Measurements from ENCODE around the gene ARHGAP26.
A peak's percentile ranks its signal among the peaks of the same experiment; 100 is the strongest.

ARHGAP26 gene

GRCh38 chr5:143207563-143208364 is 437.6 kb downstream of the ARHGAP26 start:
- no peaks in the 10 kb centered on the region for H3K27me3 ChIP-seq (ENCODE audit: control insufficient read depth in 2 of 2, insufficient read depth in 2 of 2, low read length in 2 of 2)
- no peak overlapping the region for H3K27ac ChIP-seq (ENCODE audit: low read depth in 2 of 2, low read length in 2 of 2)

GRCh38 chr5:143208365-143208641 is 438.1 kb downstream of the ARHGAP26 start:
- Histone ChIP-seq H3K27me3 (ENCODE audit: control insufficient read depth in 2 of 2, insufficient read depth in 2 of 2, low read length in 2 of 2) (no peaks in the 10 kb centered on the region), H3K9ac (ENCODE audit: low read depth in 1 of 2, low read length in 2 of 2) (peak overlapping the region in 1 of 2 donors; percentile 6), H3K9me3 (ENCODE audit: control insufficient read depth in 2 of 2, low read length in 2 of 2) (no peaks in the 10 kb centered on the region), H3K4me1 (ENCODE audit: control insufficient read depth in 2 of 2, insufficient read depth in 2 of 2, low read length in 2 of 2) (peaks cover 0 to 6% of the 10 kb centered on the region in 2 donors), H3K36me3 (ENCODE audit: control insufficient read depth in 2 of 2, insufficient read depth in 2 of 2, low read length in 2 of 2) (no peaks in the 10 kb centered on the region), H3K4me3 (ENCODE audit: low read length in 2 of 2) (no peak overlapping the region), H3K27ac (ENCODE audit: low read depth in 2 of 2, low read length in 2 of 2) (no peak overlapping the region)

More at GRCh38 chr5:143207563-143208364, 437.6 kb downstream of the ARHGAP26 start:
- Histone ChIP-seq H3K36me3 (ENCODE audit: control insufficient read depth in 2 of 2, insufficient read depth in 2 of 2, low read length in 2 of 2) (no peaks in the 10 kb centered on the region), H3K9ac (ENCODE audit: low read depth in 1 of 2, low read length in 2 of 2) (peak overlapping the region in 1 of 2 donors; percentile 6), H3K4me3 (ENCODE audit: low read length in 2 of 2) (no peak overlapping the region), H3K9me3 (ENCODE audit: control insufficient read depth in 2 of 2, low read length in 2 of 2) (no peaks in the 10 kb centered on the region), H3K4me1 (ENCODE audit: control insufficient read depth in 2 of 2, insufficient read depth in 2 of 2, low read length in 2 of 2) (peaks cover 0 to 6% of the 10 kb centered on the region in 2 donors)

GRCh38 chr5:143208781-143209510 is 438.8 kb downstream of the ARHGAP26 start:
- no peaks in the 10 kb centered on the region for H3K27me3 ChIP-seq (ENCODE audit: control insufficient read depth in 2 of 2, insufficient read depth in 2 of 2, low read length in 2 of 2)
- no peaks in the 10 kb centered on the region for H3K9me3 ChIP-seq (ENCODE audit: control insufficient read depth in 2 of 2, low read length in 2 of 2)
- no peak overlapping the region for H3K9ac ChIP-seq (ENCODE audit: low read depth in 1 of 2, low read length in 2 of 2)
- peaks cover 0 to 6% of the 10 kb centered on the region in 2 donors for H3K4me1 ChIP-seq (ENCODE audit: control insufficient read depth in 2 of 2, insufficient read depth in 2 of 2, low read length in 2 of 2)
- H3K27ac ChIP-seq (ENCODE audit: low read depth in 2 of 2, low read length in 2 of 2): no peak overlapping the region
- H3K4me3 ChIP-seq (ENCODE audit: low read length in 2 of 2): no peak overlapping the region
- peaks cover 0 to 1% of the 10 kb centered on the region in 2 donors for H3K36me3 ChIP-seq (ENCODE audit: control insufficient read depth in 2 of 2, insufficient read depth in 2 of 2, low read length in 2 of 2)

GRCh38 chr5:143209881-143210395 is 439.8 kb downstream of the ARHGAP26 start:
- no peak overlapping the region for H3K9ac ChIP-seq (ENCODE audit: low read depth in 1 of 2, low read length in 2 of 2)
- H3K9me3 ChIP-seq (ENCODE audit: control insufficient read depth in 2 of 2, low read length in 2 of 2): no peaks in the 10 kb centered on the region
- no peaks in the 10 kb centered on the region for H3K27me3 ChIP-seq (ENCODE audit: control insufficient read depth in 2 of 2, insufficient read depth in 2 of 2, low read length in 2 of 2)
- H3K4me3 ChIP-seq (ENCODE audit: low read length in 2 of 2): no peak overlapping the region
- H3K27ac ChIP-seq (ENCODE audit: low read depth in 2 of 2, low read length in 2 of 2): no peak overlapping the region
- peaks cover 0 to 6% of the 10 kb centered on the region in 2 donors for H3K4me1 ChIP-seq (ENCODE audit: control insufficient read depth in 2 of 2, insufficient read depth in 2 of 2, low read length in 2 of 2)
- peaks cover 4 to 10% of the 10 kb centered on the region in 2 donors for H3K36me3 ChIP-seq (ENCODE audit: control insufficient read depth in 2 of 2, insufficient read depth in 2 of 2, low read length in 2 of 2)

- no peak overlapping the region for H3K27ac ChIP-seq (ENCODE audit: low read depth in 2 of 2, low read length in 2 of 2)
- H3K9me3 ChIP-seq (ENCODE audit: control insufficient read depth in 2 of 2, low read length in 2 of 2): no peaks in the 10 kb centered on the region
- H3K4me3 ChIP-seq (ENCODE audit: low read length in 2 of 2): no peak overlapping the region
- peaks cover 0 to 6% of the 10 kb centered on the region in 2 donors for H3K4me1 ChIP-seq (ENCODE audit: control insufficient read depth in 2 of 2, insufficient read depth in 2 of 2, low read length in 2 of 2)
- no peaks in the 10 kb centered on the region for H3K27me3 ChIP-seq (ENCODE audit: control insufficient read depth in 2 of 2, insufficient read depth in 2 of 2, low read length in 2 of 2)
- no peak overlapping the region for H3K9ac ChIP-seq (ENCODE audit: low read depth in 1 of 2, low read length in 2 of 2)
- peaks cover 4 to 14% of the 10 kb centered on the region in 2 donors for H3K36me3 ChIP-seq (ENCODE audit: control insufficient read depth in 2 of 2, insufficient read depth in 2 of 2, low read length in 2 of 2)
Observed at GRCh38 chr5:143210576-143210975, 440.4 kb downstream of the ARHGAP26 start.

GRCh38 chr5:143212261-143212660 is 442.1 kb downstream of the ARHGAP26 start:
- Histone ChIP-seq H3K36me3 (ENCODE audit: control insufficient read depth in 2 of 2, insufficient read depth in 2 of 2, low read length in 2 of 2) (peaks cover 19% of the 10 kb centered on the region in 2 donors), H3K27me3 (ENCODE audit: control insufficient read depth in 2 of 2, insufficient read depth in 2 of 2, low read length in 2 of 2) (no peaks in the 10 kb centered on the region), H3K27ac (ENCODE audit: low read depth in 2 of 2, low read length in 2 of 2) (no peak overlapping the region), H3K4me3 (ENCODE audit: low read length in 2 of 2) (no peak overlapping the region), H3K4me1 (ENCODE audit: control insufficient read depth in 2 of 2, insufficient read depth in 2 of 2, low read length in 2 of 2) (peaks cover 0 to 6% of the 10 kb centered on the region in 2 donors), H3K9ac (ENCODE audit: low read depth in 1 of 2, low read length in 2 of 2) (no peak overlapping the region), H3K9me3 (ENCODE audit: control insufficient read depth in 2 of 2, low read length in 2 of 2) (no peaks in the 10 kb centered on the region)

GRCh38 chr5:143213231-143213850 is 443.2 kb downstream of the ARHGAP26 start:
- Histone ChIP-seq H3K36me3 (ENCODE audit: control insufficient read depth in 2 of 2, insufficient read depth in 2 of 2, low read length in 2 of 2) (peaks cover 19 to 25% of the 10 kb centered on the region in 2 donors), H3K4me1 (ENCODE audit: control insufficient read depth in 2 of 2, insufficient read depth in 2 of 2, low read length in 2 of 2) (no peaks in the 10 kb centered on the region), H3K27me3 (ENCODE audit: control insufficient read depth in 2 of 2, insufficient read depth in 2 of 2, low read length in 2 of 2) (no peaks in the 10 kb centered on the region), H3K9ac (ENCODE audit: low read depth in 1 of 2, low read length in 2 of 2) (no peak overlapping the region), H3K4me3 (ENCODE audit: low read length in 2 of 2) (no peak overlapping the region), H3K9me3 (ENCODE audit: control insufficient read depth in 2 of 2, low read length in 2 of 2) (no peaks in the 10 kb centered on the region), H3K27ac (ENCODE audit: low read depth in 2 of 2, low read length in 2 of 2) (no peak overlapping the region)

GRCh38 chr5:143213851-143214363 is 443.7 kb downstream of the ARHGAP26 start:
- no peak overlapping the region for H3K27ac ChIP-seq (ENCODE audit: low read depth in 2 of 2, low read length in 2 of 2)
- no peak overlapping the region for H3K9ac ChIP-seq (ENCODE audit: low read depth in 1 of 2, low read length in 2 of 2)
- peaks cover 19 to 25% of the 10 kb centered on the region in 2 donors for H3K36me3 ChIP-seq (ENCODE audit: control insufficient read depth in 2 of 2, insufficient read depth in 2 of 2, low read length in 2 of 2)
- no peak overlapping the region for H3K4me3 ChIP-seq (ENCODE audit: low read length in 2 of 2)
- no peaks in the 10 kb centered on the region for H3K9me3 ChIP-seq (ENCODE audit: control insufficient read depth in 2 of 2, low read length in 2 of 2)
- no peaks in the 10 kb centered on the region for H3K4me1 ChIP-seq (ENCODE audit: control insufficient read depth in 2 of 2, insufficient read depth in 2 of 2, low read length in 2 of 2)
- no peaks in the 10 kb centered on the region for H3K27me3 ChIP-seq (ENCODE audit: control insufficient read depth in 2 of 2, insufficient read depth in 2 of 2, low read length in 2 of 2)

GRCh38 chr5:143214458-143214857 is 444.3 kb downstream of the ARHGAP26 start:
- H3K4me1 ChIP-seq (ENCODE audit: control insufficient read depth in 2 of 2, insufficient read depth in 2 of 2, low read length in 2 of 2): no peaks in the 10 kb centered on the region
- no peaks in the 10 kb centered on the region for H3K9me3 ChIP-seq (ENCODE audit: control insufficient read depth in 2 of 2, low read length in 2 of 2)

More at GRCh38 chr5:143214458-143214857, 444.3 kb downstream of the ARHGAP26 start:
- Histone ChIP-seq H3K27me3 (ENCODE audit: control insufficient read depth in 2 of 2, insufficient read depth in 2 of 2, low read length in 2 of 2) (no peaks in the 10 kb centered on the region), H3K4me3 (ENCODE audit: low read length in 2 of 2) (no peak overlapping the region), H3K36me3 (ENCODE audit: control insufficient read depth in 2 of 2, insufficient read depth in 2 of 2, low read length in 2 of 2) (peaks cover 19 to 25% of the 10 kb centered on the region in 2 donors), H3K27ac (ENCODE audit: low read depth in 2 of 2, low read length in 2 of 2) (no peak overlapping the region), H3K9ac (ENCODE audit: low read depth in 1 of 2, low read length in 2 of 2) (no peak overlapping the region)

All from mucosa of rectum (tissue), 2 donors.